GM12878 (cell line): ENCODE measurements around the gene ARL11.

Experiments
- ASH2L ChIP-seq: fragments of 300-600, 200-600 bp; sonication (generic); IDR thresholded peaks from 2 replicates; pipeline ENCODE4 v1.6.1; 2017; ENCODE audit warnings: low read depth, mild to moderate bottlenecking, borderline replicate concordance
- BHLHE40 ChIP-seq, 2 experiments: fragments of 450-650 bp in 1 of 2; IDR thresholded peaks; 2 replicates each; pipeline ENCODE4 v1.6.1; 2011 to 2017; ENCODE audit warnings: low read depth in 2 of 2, borderline replicate concordance in 1 of 2, improper control_type of control experiment in 1 of 2, low read length in 1 of 2, mild to moderate bottlenecking in 1 of 2
- CHD1 ChIP-seq: IDR thresholded peaks from 2 replicates; pipeline ENCODE4 v1.6.1; 2012; ENCODE audit warnings: low read depth, low read length, improper control_type of control experiment
- JUND ChIP-seq: IDR thresholded peaks from 2 replicates; pipeline ENCODE4 v1.6.1; 2012; ENCODE audit warnings: low read depth, mild to moderate bottlenecking, low read length, improper control_type of control experiment, moderate library complexity
- LARP7 ChIP-seq: fragments of 450-650 bp; IDR thresholded peaks from 2 replicates; pipeline ENCODE4 v1.6.1; 2017; ENCODE audit warnings: mild to moderate bottlenecking
- NRF1 ChIP-seq: conservative IDR thresholded peaks from 2 replicates; pipeline ENCODE4 v1.6.1; 2011; ENCODE audit warnings: mild to moderate bottlenecking, low read depth, low read length, improper control_type of control experiment
- TAF1 ChIP-seq: IDR thresholded peaks from 2 replicates; pipeline ENCODE4 v1.6.1; 2011; ENCODE audit warnings: mild to moderate bottlenecking, low read depth, low read length, borderline replicate concordance
- TF ChIP-seq, protein P1 (sequence below): fragments of 450-650 bp; IDR thresholded peaks from 2 replicates; pipeline ENCODE4 v1.6.1; 2016; ENCODE audit warnings: mild to moderate bottlenecking
- TF ChIP-seq, protein P2 (sequence below), 3 experiments: IDR thresholded peaks in 2 of 3; conservative IDR thresholded peaks in 1 of 3; 2 replicates each; pipeline ENCODE4 v1.5.1; 2011; ENCODE audit warnings: low read depth in 3 of 3, low read length in 3 of 3, mild to moderate bottlenecking in 3 of 3, control low read depth in 2 of 3, moderate library complexity in 2 of 3, inconsistent platforms in 1 of 3, mixed read lengths in 1 of 3; ENCODE audit not compliant: control insufficient read depth in 2 of 3, insufficient read depth in 1 of 3; ENCODE audit errors: extremely low read depth in 1 of 3

DNA sequence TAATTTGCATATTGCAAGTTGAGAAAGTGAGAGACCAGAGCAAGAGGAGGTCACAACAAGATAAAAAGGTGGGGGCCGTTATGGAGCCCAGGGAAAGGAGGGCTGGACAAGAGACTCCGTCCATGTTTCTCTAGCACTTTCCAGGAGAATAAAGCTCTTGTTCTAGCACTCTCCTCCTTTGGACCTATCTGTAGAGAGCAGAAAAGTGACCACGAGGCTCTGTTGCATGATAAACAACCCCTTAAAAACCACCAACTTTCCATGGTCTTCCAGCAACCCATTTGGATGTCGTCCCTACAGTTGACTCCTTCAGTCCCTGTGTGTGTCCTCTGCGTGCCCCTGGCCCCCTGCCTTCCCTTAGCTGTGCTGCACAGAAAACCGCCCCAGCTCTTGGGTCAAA is 4.1 kb upstream of the ARL11 start:
- TF ChIP-seq, protein P1, sequence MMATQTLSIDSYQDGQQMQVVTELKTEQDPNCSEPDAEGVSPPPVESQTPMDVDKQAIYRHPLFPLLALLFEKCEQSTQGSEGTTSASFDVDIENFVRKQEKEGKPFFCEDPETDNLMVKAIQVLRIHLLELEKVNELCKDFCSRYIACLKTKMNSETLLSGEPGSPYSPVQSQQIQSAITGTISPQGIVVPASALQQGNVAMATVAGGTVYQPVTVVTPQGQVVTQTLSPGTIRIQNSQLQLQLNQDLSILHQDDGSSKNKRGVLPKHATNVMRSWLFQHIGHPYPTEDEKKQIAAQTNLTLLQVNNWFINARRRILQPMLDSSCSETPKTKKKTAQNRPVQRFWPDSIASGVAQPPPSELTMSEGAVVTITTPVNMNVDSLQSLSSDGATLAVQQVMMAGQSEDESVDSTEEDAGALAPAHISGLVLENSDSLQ = no peak
- no peak for TF ChIP-seq BHLHE40 (IDR thresholded peaks at IDR 0.05; ENCODE audit: borderline replicate concordance in 1 of 2, low read depth in 2 of 2, low read length in 1 of 2)
- TF ChIP-seq JUND = no peak
- TF ChIP-seq TAF1 = no peak
- TF ChIP-seq LARP7 = no peak
- no peak for TF ChIP-seq ASH2L
- TF ChIP-seq CHD1 = no peak
- no peak for TF ChIP-seq NRF1
- TF ChIP-seq, protein P2, sequence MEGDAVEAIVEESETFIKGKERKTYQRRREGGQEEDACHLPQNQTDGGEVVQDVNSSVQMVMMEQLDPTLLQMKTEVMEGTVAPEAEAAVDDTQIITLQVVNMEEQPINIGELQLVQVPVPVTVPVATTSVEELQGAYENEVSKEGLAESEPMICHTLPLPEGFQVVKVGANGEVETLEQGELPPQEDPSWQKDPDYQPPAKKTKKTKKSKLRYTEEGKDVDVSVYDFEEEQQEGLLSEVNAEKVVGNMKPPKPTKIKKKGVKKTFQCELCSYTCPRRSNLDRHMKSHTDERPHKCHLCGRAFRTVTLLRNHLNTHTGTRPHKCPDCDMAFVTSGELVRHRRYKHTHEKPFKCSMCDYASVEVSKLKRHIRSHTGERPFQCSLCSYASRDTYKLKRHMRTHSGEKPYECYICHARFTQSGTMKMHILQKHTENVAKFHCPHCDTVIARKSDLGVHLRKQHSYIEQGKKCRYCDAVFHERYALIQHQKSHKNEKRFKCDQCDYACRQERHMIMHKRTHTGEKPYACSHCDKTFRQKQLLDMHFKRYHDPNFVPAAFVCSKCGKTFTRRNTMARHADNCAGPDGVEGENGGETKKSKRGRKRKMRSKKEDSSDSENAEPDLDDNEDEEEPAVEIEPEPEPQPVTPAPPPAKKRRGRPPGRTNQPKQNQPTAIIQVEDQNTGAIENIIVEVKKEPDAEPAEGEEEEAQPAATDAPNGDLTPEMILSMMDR (IDR thresholded peaks at IDR 0.05 in 2 of 3, conservative IDR thresholded peaks at IDR 0.05 in 1 of 3; ENCODE audit: control insufficient read depth in 2 of 3, extremely low read depth in 1 of 3, insufficient read depth in 1 of 3, low read depth in 3 of 3, low read length in 3 of 3) = no peak
